K562 (cell line): ENCODE measurements around the gene NET1. TPM values are rescaled to one million over a fixed set of nuclear protein-coding genes. Genes with fewer than 3 reads are reported as not detected.

ENCODE experiments used
- ATAC-seq: fragments of 200-7000 bp; cut with Tn5 transposase; 3 replicates; pipeline ENCODE4 v1.9.1; 2020; ENCODE audit warnings: moderate library complexity
- BruUV-seq: library from RNA; stranded (reverse); fragments of 400-500 nt; replicated peaks from 2 replicates; lab custom pipeline; 2021; lab: Mats Ljungman, UMichigan
- CTCF ChIA-PET: fragments of 300-600 bp; formaldehyde crosslinking; extraction: SDS; loops from one replicate; lab custom pipeline; 2021; ENCODE audit warnings: low intra/inter-chr PET ratio; lab: Yijun Ruan, JAX
- POLR2A ChIA-PET: fragments of 300-600, 350-650 bp; sonication (Branson Sonifier 250); formaldehyde crosslinking; extraction: SDS; loops from one replicate; lab custom pipeline; 2021; ENCODE audit warnings: antibody characterized with exemption, inconsistent platforms; lab: Yijun Ruan, JAX
- DNase-seq, 4 experiments: peaks; one replicate each; pipeline versions ENCODE4 v3.0.0 to v3.0.0-alpha.2; 2011 to 2018; ENCODE audit warnings: low spot score in 3 of 4, mixed read lengths in 3 of 4; ENCODE audit errors: extremely low read depth in 1 of 4
- FAIRE-seq: peaks from 2 replicates; lab custom pipeline; 2011; peaks lifted over from hg19 to GRCh38; lab: Jason Lieb, UNC
- H2AFZ ChIP-seq: 2 replicates; pipeline ENCODE4 v1.6.0; 2011; ENCODE audit warnings: low read depth, low read length, control low read depth, inconsistent platforms
- H3K27ac ChIP-seq: fragments of 200-600 bp; 3 replicates; pipeline ENCODE4 v1.8.0; 2011; ENCODE audit warnings: low read depth, mild to moderate bottlenecking, control low read depth, inconsistent platforms, low read length, moderate library complexity, mixed read lengths; ENCODE audit errors: extremely low read depth
- H3K27me3 ChIP-seq, 2 experiments: fragments of 300-600 bp in 1 of 2; 2 replicates in 1 of 2; 3 replicates in 1 of 2; pipeline versions ENCODE4 v1.6.0 to v1.8.0; 2011; ENCODE audit warnings: inconsistent platforms in 2 of 2, low read length in 2 of 2, mild to moderate bottlenecking in 1 of 2, mixed read lengths in 1 of 2, moderate library complexity in 1 of 2; ENCODE audit not compliant: control insufficient read depth in 2 of 2, insufficient read depth in 2 of 2
- H3K36me3 ChIP-seq: fragments of 300-600 bp; 3 replicates; pipeline ENCODE4 v1.8.0; 2011; ENCODE audit warnings: mild to moderate bottlenecking, low read length, inconsistent platforms; ENCODE audit not compliant: control insufficient read depth, insufficient read depth
- H3K4me1 ChIP-seq, 2 experiments: fragments of 200-600 bp in 1 of 2; replicated peaks in 1 of 2; 2 replicates in 1 of 2; 3 replicates in 1 of 2; pipeline versions ENCODE4 v1.5.1 to v1.8.0; 2011; ENCODE audit warnings: inconsistent platforms in 2 of 2, low read length in 2 of 2, mild to moderate bottlenecking in 1 of 2, mixed read lengths in 1 of 2, moderate library complexity in 1 of 2; ENCODE audit not compliant: control insufficient read depth in 2 of 2, insufficient read depth in 2 of 2
- H3K4me2 ChIP-seq: 2 replicates; pipeline ENCODE4 v1.6.1; 2011; ENCODE audit warnings: low read length, control low read depth, inconsistent platforms, mixed read lengths; ENCODE audit not compliant: insufficient read depth
- H3K4me3 ChIP-seq: fragments of 200-600 bp; sonication (generic), shearing (Covaris generic); 2 replicates; pipeline ENCODE4 v1.5.1; 2016; ENCODE audit warnings: control low read depth, inconsistent platforms
- H3K79me2 ChIP-seq: fragments of 200-600 bp; 3 replicates; pipeline ENCODE4 v1.8.0; 2011; ENCODE audit warnings: low read length, inconsistent platforms; ENCODE audit not compliant: control insufficient read depth, insufficient read depth
- H3K9ac ChIP-seq, 2 experiments: 2 replicates each; pipeline versions ENCODE4 v1.6.0 to v1.6.1; 2011; ENCODE audit warnings: low read depth in 2 of 2, low read length in 2 of 2, control low read depth in 1 of 2, inconsistent platforms in 1 of 2, mild to moderate bottlenecking in 1 of 2, mixed read lengths in 1 of 2; ENCODE audit not compliant: insufficient read depth in 1 of 2
- H3K9me1 ChIP-seq: one replicate; pipeline ENCODE4 v1.6.0; 2011; ENCODE audit warnings: inconsistent platforms, mild to moderate bottlenecking, low read length, moderate library complexity; ENCODE audit not compliant: control insufficient read depth, insufficient read depth
- H3K9me3 ChIP-seq: replicated peaks from 2 replicates; pipeline ENCODE4 v1.5.1; 2011; ENCODE audit warnings: low read depth, low read length, inconsistent platforms; ENCODE audit not compliant: control insufficient read depth, insufficient read depth
- H4K20me1 ChIP-seq: replicated peaks from 2 replicates; pipeline ENCODE4 v1.6.1; 2011; ENCODE audit warnings: low read length, inconsistent platforms, mixed read lengths; ENCODE audit not compliant: control insufficient read depth, insufficient read depth
- FOXP4 ChIP-seq: sonication (generic); formaldehyde crosslinking; IDR thresholded peaks from 2 replicates; pipeline ENCODE4 v1.8.0; 2022; ENCODE audit warnings: mild to moderate bottlenecking, missing genetic modification reagents, borderline replicate concordance
- LARP7 ChIP-seq: fragments of 450-650 bp; IDR thresholded peaks from 2 replicates; pipeline ENCODE4 v1.6.1; 2016
- PHTF2 ChIP-seq: fragments of 250-450 bp; sonication (Bioruptor Pico); IDR thresholded peaks from 2 replicates; pipeline ENCODE4 v1.5.0; 2021; ENCODE audit warnings: mild to moderate bottlenecking
- SUPT5H ChIP-seq: fragments of 450-650 bp; IDR thresholded peaks from 2 replicates; pipeline ENCODE4 v1.6.1; 2016
- ZBED1 ChIP-seq: IDR thresholded peaks from 2 replicates; pipeline ENCODE4 v1.6.1; 2014
- WGBS: fragments of 100-300 bp; shearing (Covaris generic); methylation state at CpG from one replicate; pipeline ENCODE4 v1.1.6; 2016; ENCODE audit warnings: low coverage, mixed read lengths; ENCODE audit not compliant: insufficient coverage; ENCODE audit errors: missing lambda C conversion rate; 5-methylcytosine and 5-hydroxymethylcytosine counted together
- in situ Hi-C: fragments of 300-500 bp; cut with MboI; formaldehyde crosslinking; loops from 4 replicates; pipeline ENCODE4 v1.15.0; 2018; ENCODE audit warnings: inconsistent platforms, mixed read lengths
- intact Hi-C: fragments of 100-400 bp; cut with micrococcal nuclease; formaldehyde crosslinking; loops from 2 replicates; pipeline ENCODE4 v1.14.2; 2022
- polyA plus RNA-seq, 8 experiments: library from polyadenylated mRNA; depleted of rRNA in 4 of 8; stranded (reverse) in 5 of 8; unstranded in 3 of 8; fragments of >200 nt; fragmentation: Nextera tagmentation in 2 of 8; fragmentation: Illumina TruSeq in 1 of 8; extraction: Ambion mirVana in 2 of 8; extraction: Trizol in 1 of 8; gene quantifications; 2 replicates each; pipeline versions ENCODE4 v1.2.1 to v1.2.3, GENCODE V29; 2011 to 2014; ENCODE audit warnings: inconsistent platforms in 1 of 8, missing spikeins in 1 of 8
- total RNA-seq, 7 experiments: library from RNA; depleted of rRNA in 6 of 7; stranded (reverse); fragments of >200 nt in 6 of 7; fragmentation: Illumina TruSeq in 2 of 7; extraction: Trizol in 2 of 7; gene quantifications; 2 replicates each; pipeline versions ENCODE4 v1.2.1 to v1.2.3, GENCODE V29; 2011 to 2021; ENCODE audit warnings: low replicate concordance in 1 of 7

The NET1 gene
- total and polyA plus RNA-seq, 9 of the 15 experiments (the other 6 are each of a cell fraction or from before 2014, with no cell fraction given) = 47.4 to 258 (median 106) TPM

GRCh38 chr10:5453749-5454489 lies 41.6 kb downstream of the NET1 start:
- intact Hi-C loops = no loop called here
- FAIRE-seq (no peak), DNase-seq (no peak), ATAC-seq (no peak)
- 87% methylated on average over 13 of the region's 13 CpGs for WGBS
- H3K27ac ChIP-seq = 0 out of 3 replicates have a peak overlapping the region, but pooled peaks have one; percentile 10
- H4K20me1 ChIP-seq = no peaks in the 10 kb centered on the region
- CTCF ChIA-PET = interaction anchor here (0.7 kb wide), 1 partner anchor 17 kb away, joined by 3 read pairs; no protein-coding TSS in a partner anchor
- no peak overlapping the region for H3K4me3 ChIP-seq
- POLR2A ChIA-PET = interaction anchor here (0.6 to 4.6 kb wide), 4 partner anchors 10 to 176 kb away, joined by 3 to 30 read pairs (median 4); no protein-coding TSS in a partner anchor
- peak; percentile 49; the same call in 1 of the 2 replicates for TF ChIP-seq ZBED1
- TF ChIP-seq SUPT5H = peak; percentile 28; the same call in 1 of the 2 replicates
- no peak for TF ChIP-seq FOXP4
- no peak for TF ChIP-seq LARP7
- TF ChIP-seq PHTF2 (CRISPR knock-in tag) = no peak
- H3K4me1 ChIP-seq = peaks cover 3 to 12% of the 10 kb centered on the region in 2 experiments
- no peak overlapping the region for H3K4me2 ChIP-seq
- no peak overlapping the region for H3K9ac ChIP-seq
- H3K9me3 ChIP-seq = no peaks in the 10 kb centered on the region
- H2AFZ ChIP-seq = no peak overlapping the region
- no peaks in the 10 kb centered on the region for H3K9me1 ChIP-seq
- H3K27me3 ChIP-seq = no peaks in the 10 kb centered on the region
- BruUV-seq = no TSS peak
- in situ Hi-C loops = no loop called here
- peaks cover 91% of the 10 kb centered on the region for H3K36me3 ChIP-seq
- H3K79me2 ChIP-seq = peaks cover 100% of the 10 kb centered on the region
